GM23248 (cell line): Measurements from ENCODE around the gene NDUFB6.

Experiments
- EZH2 ChIP-seq: fragments of 200-600 bp; sonication (generic); IDR thresholded peaks from 2 replicates; pipeline ENCODE4 v1.6.1; 2018; ENCODE audit warnings: antibody characterized with exemption, mild to moderate bottlenecking; ENCODE audit not compliant: insufficient read depth, poor library complexity, severe bottlenecking
- EZH2phosphoT487 ChIP-seq: fragments of 200-600 bp; sonication (generic); IDR thresholded peaks from 2 replicates; pipeline ENCODE4 v1.6.1; 2018; ENCODE audit warnings: antibody characterized with exemption, moderate library complexity, mild to moderate bottlenecking, low read depth; ENCODE audit not compliant: insufficient read depth

DNA sequence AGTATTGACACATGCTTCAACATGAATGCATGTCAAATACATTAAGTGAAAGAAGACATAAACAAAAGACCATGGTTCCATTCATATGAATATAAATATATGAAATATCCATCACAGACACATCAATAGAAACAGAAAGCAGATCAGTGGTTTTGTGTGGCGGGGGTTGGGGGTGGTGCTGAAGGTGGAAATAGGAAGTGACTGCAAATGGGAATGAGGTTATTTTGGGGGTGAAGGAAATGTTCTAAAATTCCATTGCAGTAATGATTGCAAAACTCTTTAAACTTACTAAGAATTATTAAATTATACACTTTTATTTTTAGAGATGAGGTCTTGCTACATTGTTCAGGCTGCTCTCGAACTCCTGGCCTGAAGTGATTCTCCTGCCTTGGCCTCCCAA, 33.9 kb upstream of the NDUFB6 start:
- TF ChIP-seq EZH2 (no peak), EZH2phosphoT487 (no peak)
